SHP77 (cell line): ENCODE results near the gene NKD1.

ENCODE experiments used
- DNase-seq, 2 experiments: peaks; one replicate each; lab custom pipeline; 2025; lab: John Stamatoyannopoulos, UW

Gene NKD1

DNA sequence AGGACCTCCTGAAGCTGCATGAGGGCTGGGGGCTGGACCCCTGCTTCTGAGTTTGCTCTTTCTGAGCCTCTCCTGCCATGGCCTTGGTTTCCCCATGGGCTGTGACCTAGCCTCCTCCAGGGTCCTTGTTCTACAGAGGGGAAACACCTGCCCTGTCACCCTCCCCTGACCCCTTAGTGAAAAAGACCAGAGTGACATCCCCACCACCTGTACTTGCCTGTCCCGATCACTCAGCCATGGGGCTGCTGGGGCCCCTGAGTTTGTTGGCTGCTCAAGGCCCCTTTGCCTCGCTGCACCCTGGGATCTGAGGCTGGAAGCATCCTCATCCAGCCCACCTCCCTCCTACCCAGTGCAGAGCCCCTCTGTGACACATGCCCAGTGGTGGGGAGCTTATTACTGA lies 146.0 kb downstream of the NKD1 start:
- DNase-seq = no peak

DNA sequence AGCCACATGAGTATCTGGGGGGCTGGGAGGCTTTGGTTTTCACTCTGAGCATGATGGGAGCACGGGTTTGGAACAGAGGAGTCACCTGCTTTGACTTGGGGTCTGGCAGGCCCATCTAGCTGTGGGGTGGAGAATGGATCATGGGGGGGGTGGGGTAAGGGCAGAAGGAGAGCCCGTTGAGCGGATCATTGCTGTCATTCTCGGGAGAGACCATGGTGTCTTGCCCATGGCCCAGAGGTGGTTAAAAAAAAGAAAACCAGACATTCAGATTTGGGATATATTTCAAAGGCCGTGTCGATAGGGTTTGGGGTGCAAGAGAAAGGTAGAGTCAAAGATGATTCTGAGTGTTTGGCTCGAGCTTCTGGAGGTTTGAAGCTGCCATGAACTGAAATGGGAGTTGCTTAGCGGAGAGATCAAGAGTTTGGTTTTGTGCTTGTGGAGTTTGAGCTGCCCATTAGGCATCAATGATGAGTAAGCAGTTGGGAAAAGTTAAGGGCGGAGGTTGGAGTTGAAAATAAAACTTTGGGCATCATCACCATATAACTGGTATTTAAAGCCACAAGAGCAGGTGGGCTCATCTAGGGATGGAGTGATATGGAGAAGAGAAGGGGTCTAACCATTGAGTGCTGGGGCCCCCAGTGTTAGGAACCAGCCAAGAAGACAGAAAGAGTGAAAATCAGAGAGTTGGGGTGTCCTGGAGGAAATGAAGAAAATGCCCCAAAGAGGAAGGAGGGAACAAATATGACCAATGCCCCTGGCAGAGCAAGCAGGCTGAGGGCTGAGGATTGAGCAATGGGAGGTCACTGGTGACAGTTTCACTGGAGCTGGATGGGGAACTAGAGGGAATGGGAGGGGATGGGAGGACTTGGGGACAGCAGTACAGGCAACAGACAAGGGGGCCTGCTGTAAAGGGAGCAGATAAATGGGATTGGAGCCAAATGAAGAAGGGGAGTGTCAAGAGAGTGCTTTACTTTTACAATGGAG lies 147.1 kb downstream of the NKD1 start:
- no peak for DNase-seq

DNA sequence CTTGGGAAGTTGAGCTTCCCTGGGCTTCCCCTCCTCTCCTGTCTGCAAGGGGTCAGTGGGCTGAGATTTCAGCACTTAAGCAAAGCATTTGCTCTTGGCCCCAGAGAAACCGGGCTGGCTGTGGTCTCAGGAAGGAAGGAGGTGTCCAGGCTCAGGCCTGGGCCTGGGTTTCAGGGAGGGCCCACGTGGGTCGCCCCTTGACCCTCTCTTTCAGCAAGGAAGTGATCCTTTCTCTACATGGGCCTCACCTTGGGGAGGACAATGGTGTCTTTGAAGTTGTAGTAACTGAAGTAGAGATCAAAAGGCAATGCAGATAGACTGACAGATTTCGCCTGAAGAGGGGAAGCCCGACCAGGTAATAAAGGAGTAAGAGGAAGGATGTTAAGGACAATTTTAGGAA lies 147.9 kb downstream of the NKD1 start:
- no peak for DNase-seq

DNA sequence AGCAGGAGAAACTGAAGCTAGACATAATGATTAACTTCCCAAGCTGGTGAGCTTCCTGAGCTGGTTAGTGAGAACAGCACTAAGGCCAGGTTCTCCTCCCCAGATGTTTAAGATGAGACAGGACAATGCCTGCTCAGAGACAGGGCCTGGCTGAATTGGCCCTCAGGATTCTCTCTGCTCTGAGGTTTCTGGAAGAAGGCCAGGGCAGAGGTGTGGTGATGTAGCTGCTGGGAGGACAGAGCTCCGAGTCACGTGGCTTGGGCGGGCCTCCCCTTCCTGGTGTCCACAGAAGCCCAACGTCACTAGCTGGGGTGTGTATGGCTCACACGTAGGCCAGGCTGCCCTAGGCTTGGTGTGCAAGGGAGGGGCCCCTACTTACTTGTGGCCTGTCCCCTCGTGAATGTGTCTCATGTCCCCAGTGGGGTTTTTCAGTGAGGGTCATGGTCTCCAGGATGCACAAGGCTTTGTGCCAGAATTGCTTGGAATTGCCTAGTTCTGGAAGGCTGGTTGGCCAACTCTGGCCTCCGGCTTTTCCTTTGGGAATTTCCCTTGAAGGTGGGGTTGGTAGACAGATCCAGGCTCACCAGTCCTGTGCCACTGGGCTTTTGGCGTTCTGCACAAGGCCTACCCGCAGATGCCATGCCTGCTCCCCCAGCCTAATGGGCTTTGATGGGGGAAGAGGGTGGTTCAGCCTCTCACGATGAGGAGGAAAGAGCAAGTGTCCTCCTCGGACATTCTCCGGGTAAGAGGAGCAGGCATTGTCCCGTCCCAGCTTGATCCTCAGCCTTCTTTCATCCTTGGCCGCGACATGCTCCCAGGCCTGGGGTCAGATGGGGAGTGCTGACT lies 148.6 kb downstream of the NKD1 start:
- DNase-seq = peak; percentile 31 to 86

DNA sequence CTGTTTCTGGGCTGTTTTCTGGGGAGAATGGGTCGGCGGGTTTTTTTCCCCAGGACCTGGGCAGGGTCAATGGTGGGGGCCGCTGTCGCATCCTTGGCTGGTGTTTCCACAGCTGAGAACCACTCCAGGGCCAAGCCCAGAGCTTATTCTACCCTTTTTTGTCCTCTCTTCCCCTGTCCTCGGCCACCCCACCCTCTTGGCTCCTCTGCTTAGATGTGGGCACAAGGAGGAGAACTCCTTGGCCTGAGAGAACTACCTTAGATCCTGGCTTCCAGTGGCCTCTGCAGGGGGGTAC lies 149.2 kb downstream of the NKD1 start:
- no peak for DNase-seq

DNA sequence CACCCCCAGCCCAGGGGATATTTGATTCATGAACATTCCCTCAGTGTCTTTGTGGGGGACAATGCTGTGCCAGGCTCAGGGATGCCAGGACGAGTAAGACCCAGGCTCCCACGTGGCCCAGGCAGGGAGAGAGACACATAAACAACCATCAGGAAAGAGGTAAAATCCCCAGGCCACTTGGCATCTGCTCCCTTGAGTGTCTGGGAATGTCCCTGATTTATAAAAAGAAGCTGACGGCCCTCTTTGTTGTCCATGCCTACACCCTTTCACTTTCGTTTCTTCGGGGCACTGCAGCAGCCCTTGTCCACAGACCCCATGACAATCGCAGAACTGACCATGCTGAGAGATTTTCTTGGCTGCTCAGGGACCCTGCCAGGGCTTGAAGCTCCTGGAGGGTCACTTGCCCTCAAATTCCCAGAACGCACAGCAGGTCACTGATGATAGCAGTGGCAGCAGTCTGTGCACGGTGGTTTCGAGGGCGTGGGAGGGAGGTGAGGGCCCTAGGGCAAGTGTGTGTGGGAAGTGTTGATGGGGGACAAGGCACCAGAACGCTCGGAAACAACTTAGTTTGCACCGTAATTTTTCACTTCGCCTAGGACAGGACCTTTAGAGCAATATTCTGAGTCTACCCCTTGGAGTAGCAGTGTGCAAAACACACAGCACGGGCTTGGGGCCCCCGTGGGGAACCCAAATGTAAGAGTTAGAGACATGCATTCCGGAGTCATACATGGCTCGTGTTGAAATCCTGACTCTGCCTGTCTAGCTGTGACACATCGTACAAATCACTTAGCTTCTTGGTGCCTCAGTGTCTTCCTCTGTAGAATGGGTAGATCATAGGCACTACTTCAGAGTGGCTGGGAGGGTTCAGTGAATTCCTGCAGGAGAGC lies 149.9 kb downstream of the NKD1 start:
- DNase-seq = peak in 1 of 2 experiments; percentile 17
